ENCODE data around the gene PLEKHN1. TPM values are rescaled to one million over a fixed set of nuclear protein-coding genes. Genes with fewer than 3 reads are reported as not detected.

The PLEKHN1 gene
- total and polyA plus RNA-seq, 2 experiments from 2014 or later, result 0.60 to 2.4 TPM

GRCh38 chr1:966704-967300 is 520 bp downstream of the PLEKHN1 start:
- peaks cover 13% of the 10 kb centered on the region for H3K4me1 ChIP-seq (ENCODE audit: insufficient read depth)
- H3K4me2 ChIP-seq, result peak overlapping the region; percentile 99
- H3K9me2 ChIP-seq (replicated peaks; ENCODE audit: insufficient read depth), result no peaks in the 10 kb centered on the region
- DNase-seq (ENCODE audit: low spot score), result peak; percentile 87
- H4K20me1 ChIP-seq (ENCODE audit: insufficient read depth, poor library complexity, severe bottlenecking), result no peaks in the 10 kb centered on the region
- no peaks in the 10 kb centered on the region for H3K9me3 ChIP-seq (ENCODE audit: low read depth)
- peak overlapping the region; percentile 77 for H2AFZ ChIP-seq
- peak overlapping the region; percentile 91 for H3K27ac ChIP-seq
- H3K4me3 ChIP-seq, result peak overlapping the region; percentile 48
- 3% methylated on average over 46 of the region's 60 CpGs for WGBS (ENCODE audit: low lambda C conversion rate, missing lambda C conversion rate)
- TF ChIP-seq, protein P1, sequence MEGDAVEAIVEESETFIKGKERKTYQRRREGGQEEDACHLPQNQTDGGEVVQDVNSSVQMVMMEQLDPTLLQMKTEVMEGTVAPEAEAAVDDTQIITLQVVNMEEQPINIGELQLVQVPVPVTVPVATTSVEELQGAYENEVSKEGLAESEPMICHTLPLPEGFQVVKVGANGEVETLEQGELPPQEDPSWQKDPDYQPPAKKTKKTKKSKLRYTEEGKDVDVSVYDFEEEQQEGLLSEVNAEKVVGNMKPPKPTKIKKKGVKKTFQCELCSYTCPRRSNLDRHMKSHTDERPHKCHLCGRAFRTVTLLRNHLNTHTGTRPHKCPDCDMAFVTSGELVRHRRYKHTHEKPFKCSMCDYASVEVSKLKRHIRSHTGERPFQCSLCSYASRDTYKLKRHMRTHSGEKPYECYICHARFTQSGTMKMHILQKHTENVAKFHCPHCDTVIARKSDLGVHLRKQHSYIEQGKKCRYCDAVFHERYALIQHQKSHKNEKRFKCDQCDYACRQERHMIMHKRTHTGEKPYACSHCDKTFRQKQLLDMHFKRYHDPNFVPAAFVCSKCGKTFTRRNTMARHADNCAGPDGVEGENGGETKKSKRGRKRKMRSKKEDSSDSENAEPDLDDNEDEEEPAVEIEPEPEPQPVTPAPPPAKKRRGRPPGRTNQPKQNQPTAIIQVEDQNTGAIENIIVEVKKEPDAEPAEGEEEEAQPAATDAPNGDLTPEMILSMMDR (IDR thresholded peaks at IDR 0.05; ENCODE audit: poor library complexity), result no peak
- TF ChIP-seq EZH2 (IDR thresholded peaks at IDR 0.05; ENCODE audit: borderline replicate concordance), result no peak
- TF ChIP-seq EZH2phosphoT487 (IDR thresholded peaks at IDR 0.05; ENCODE audit: low read depth, severe bottlenecking, unreplicated experiment), result no peak
- H3K36me3 ChIP-seq (replicated peaks; ENCODE audit: insufficient read depth, low read depth), result no peaks in the 10 kb centered on the region
- H3K27me3 ChIP-seq, result peaks cover 4% of the 10 kb centered on the region
- no peaks in the 10 kb centered on the region for H3K79me2 ChIP-seq

DNA sequence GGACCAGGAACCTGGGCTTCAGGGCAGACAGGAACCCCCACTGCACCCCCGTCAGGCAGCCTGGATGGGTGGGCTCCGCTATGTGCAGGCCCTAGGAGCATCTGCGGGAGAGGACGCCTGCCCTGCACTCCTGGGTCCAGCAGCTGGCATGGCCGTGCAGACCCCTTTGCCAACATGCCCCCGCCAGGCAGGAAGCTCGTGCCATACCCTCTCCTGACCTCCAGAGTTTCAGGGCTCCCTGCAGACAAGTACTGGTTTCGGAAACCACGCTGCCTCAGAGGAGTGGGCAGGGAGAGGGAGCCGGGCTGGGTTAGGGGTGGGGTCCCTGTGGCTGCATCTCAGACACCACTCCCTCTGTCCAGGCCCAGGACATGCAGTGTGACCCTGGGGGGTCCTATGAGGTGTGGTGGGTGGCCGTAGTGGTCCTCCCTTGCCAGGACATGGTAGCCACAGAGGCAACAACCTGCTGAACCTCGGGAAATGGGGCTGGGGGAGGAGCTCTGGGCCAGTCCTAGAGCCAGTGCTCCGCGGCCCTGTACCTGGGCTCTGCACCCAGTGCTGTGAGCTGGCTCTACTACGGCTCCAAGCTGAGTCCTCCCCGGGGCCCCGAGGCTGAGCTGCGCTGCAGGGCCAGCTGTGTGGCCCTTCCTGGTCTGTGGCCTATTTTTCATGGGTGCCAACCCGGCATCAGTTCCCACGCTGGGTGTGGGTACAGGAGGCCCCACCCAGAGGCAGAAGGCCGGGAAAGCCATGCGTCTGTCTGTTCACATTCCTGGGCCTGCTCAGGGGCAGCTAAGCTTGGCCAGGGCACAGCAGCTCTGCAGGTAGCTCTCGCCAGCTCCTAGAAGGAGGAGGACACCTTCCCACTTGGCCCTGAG is 1.4 kb downstream of the PLEKHN1 start:
- Histone ChIP-seq H3K79me2 (no peaks in the 10 kb centered on the region), H4K20me1 (ENCODE audit: insufficient read depth, poor library complexity, severe bottlenecking) (no peaks in the 10 kb centered on the region), H3K27me3 (peaks cover 4% of the 10 kb centered on the region), H3K9me2 (replicated peaks; ENCODE audit: insufficient read depth) (no peaks in the 10 kb centered on the region), H3K4me2 (peak overlapping the region; percentile 99), H3K4me3 (no peak overlapping the region), H3K9me3 (ENCODE audit: low read depth) (no peaks in the 10 kb centered on the region), H3K27ac (no peak overlapping the region), H2AFZ (no peak overlapping the region), H3K4me1 (ENCODE audit: insufficient read depth) (peaks cover 13% of the 10 kb centered on the region), H3K36me3 (replicated peaks; ENCODE audit: insufficient read depth, low read depth) (no peaks in the 10 kb centered on the region)
- DNase-seq (ENCODE audit: low spot score), result no peak
- WGBS (ENCODE audit: low lambda C conversion rate, missing lambda C conversion rate), result 84% methylated on average over 23 of the region's 23 CpGs
- TF ChIP-seq EZH2phosphoT487 (IDR thresholded peaks at IDR 0.05; ENCODE audit: low read depth, severe bottlenecking, unreplicated experiment) (no peak), EZH2 (IDR thresholded peaks at IDR 0.05; ENCODE audit: borderline replicate concordance) (no peak)
- TF ChIP-seq, protein P1 (IDR thresholded peaks at IDR 0.05; ENCODE audit: poor library complexity), result no peak

DNA sequence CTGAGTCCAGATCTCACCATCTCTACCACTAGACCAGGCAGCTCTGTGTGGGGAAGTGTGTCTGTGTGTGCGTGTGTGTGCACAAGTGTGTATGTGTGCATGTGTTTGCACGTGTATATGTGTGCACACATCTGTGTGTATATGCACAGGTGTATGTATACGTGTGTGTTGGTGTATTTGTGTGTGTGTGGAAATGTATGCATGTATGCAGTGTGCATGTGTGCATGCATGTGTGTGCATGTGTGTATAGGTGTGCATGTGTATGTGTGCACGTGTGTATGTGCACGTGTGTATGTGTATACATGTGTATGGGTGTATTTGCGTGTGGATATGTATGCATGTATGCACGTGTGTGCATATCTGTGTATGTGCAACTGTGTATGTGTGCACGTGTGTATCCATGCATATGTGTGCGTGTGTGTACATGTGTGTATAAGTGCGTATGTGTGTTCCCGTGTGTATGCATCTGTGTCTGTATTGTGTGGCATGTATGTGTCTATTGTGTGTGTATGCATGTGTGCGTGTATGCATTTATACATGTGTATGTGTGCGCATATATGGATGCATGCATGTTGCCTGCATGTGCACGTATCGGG is 3.1 kb downstream of the PLEKHN1 start:
- no peak overlapping the region for H3K27ac ChIP-seq
- WGBS (ENCODE audit: low lambda C conversion rate, missing lambda C conversion rate), result 84% methylated on average over 15 of the region's 15 CpGs
- TF ChIP-seq EZH2phosphoT487 (IDR thresholded peaks at IDR 0.05; ENCODE audit: low read depth, severe bottlenecking, unreplicated experiment), result no peak
- H2AFZ ChIP-seq, result no peak overlapping the region
- no peaks in the 10 kb centered on the region for H3K9me3 ChIP-seq (ENCODE audit: low read depth)
- no peak overlapping the region for H3K4me2 ChIP-seq
- H3K27me3 ChIP-seq, result peaks cover 4% of the 10 kb centered on the region
- no peak overlapping the region for H3K4me3 ChIP-seq
- no peaks in the 10 kb centered on the region for H3K9me2 ChIP-seq (replicated peaks; ENCODE audit: insufficient read depth)
- peaks cover 13% of the 10 kb centered on the region for H3K4me1 ChIP-seq (ENCODE audit: insufficient read depth)
- H3K79me2 ChIP-seq, result no peaks in the 10 kb centered on the region
- H4K20me1 ChIP-seq (ENCODE audit: insufficient read depth, poor library complexity, severe bottlenecking), result no peaks in the 10 kb centered on the region
- no peaks in the 10 kb centered on the region for H3K36me3 ChIP-seq (replicated peaks; ENCODE audit: insufficient read depth, low read depth)
- no peak for DNase-seq (ENCODE audit: low spot score)

Data from hepatocyte (in vitro differentiated cells).